Stimulated activated CD8-positive, alpha-beta memory T cell treated with anti-CD3 and anti-CD28 coated beads, Interleukin-4, amount 100 ng/mL, for 48 hours (primary cell): ENCODE measurements around the gene PDSS2.
"Not testable (repeated sequence)": the region's sequence is repeated elsewhere in the genome, so short reads cannot be mapped to it uniquely, and the experiment has no call there.

Source experiments
- DNase-seq: peaks from one replicate; pipeline ENCODE4 v3.0.0-alpha.2; 2020

The PDSS2 gene

DNA sequence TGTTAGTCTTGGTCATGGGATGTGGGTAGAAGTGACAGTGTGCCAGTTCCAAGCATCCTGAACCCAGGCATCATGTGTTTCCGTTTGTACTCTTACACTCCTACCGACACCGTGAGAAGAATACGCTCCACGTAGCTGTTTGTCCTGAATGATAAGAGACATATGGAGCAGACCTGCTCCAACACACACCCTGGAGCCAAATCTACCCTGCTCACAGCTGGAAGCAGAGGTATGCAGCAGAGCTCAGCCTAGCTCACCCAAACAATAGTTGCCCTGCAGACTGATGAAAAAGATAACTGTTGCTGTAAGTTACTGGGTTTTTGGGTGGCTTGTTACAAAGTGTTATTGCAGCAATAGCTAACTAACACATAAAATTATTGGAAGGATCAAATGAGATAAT, 14.3 kb upstream of the PDSS2 start:
- DNase-seq: no peak

DNA sequence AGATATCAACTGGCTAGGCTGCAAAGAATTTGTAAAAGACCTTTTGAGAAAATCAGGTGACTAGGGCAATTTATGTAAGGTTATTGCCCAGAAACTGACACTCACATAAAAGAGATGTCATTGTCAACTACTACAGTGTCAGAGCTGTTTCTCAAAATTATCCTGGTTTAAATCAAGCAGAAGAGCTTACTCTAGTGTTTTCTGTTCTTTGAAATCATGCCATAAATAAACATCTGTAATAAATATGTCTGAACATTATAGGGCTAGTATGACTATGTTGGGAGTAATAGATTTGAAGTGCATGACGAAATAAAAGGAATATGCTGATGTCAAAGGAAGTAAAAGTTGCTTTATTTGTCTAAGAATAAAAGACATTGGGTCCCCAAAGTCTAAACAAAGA, 11.0 kb upstream of the PDSS2 start:
- no peak for DNase-seq

DNA sequence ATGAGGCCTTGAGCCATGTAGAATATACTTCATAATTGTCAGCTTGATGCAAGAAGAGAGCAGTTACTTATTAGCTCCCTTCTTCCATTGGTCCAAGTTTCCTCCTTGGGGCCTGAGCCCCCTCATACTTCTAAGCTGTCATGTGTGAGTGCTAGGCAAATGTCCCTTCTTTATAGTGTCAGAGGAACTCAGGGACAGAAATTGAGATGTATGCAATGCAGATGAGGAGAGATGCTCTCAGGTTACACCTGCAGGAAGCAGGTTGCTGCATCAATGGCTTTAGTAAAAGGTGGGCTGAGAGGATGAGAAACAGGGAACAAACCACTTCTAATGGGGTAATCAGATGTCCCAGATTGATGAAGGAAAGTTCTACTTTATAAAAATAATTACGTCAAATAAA, 6.7 kb upstream of the PDSS2 start:
- DNase-seq: no peak

DNA sequence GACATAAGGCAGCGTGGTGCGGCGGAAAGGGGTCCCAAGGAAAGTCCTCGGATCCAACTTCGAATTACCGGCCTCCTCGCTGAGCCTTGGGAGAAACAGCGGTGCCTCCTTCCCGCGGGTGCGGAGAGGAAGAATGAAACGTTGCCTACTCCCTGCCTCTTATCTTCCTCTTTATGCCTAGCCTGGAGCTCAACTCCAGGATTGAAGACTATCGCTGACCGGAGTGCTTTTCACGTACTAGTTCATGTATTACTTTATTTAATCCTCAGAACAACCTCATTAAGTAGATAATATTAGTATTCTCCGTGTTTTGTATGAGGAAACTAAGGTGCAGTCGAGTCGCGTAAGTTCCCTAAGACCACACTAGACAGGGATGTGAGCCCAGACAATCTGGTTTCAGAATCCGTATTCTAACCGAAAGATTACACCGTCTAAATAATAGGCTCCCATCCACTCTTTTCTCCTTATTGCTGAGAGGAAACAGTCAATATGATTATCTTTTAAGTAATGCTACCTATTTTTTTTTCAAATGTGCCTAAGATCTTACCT, 793 bp upstream of the PDSS2 start:
- no peak for DNase-seq

DNA sequence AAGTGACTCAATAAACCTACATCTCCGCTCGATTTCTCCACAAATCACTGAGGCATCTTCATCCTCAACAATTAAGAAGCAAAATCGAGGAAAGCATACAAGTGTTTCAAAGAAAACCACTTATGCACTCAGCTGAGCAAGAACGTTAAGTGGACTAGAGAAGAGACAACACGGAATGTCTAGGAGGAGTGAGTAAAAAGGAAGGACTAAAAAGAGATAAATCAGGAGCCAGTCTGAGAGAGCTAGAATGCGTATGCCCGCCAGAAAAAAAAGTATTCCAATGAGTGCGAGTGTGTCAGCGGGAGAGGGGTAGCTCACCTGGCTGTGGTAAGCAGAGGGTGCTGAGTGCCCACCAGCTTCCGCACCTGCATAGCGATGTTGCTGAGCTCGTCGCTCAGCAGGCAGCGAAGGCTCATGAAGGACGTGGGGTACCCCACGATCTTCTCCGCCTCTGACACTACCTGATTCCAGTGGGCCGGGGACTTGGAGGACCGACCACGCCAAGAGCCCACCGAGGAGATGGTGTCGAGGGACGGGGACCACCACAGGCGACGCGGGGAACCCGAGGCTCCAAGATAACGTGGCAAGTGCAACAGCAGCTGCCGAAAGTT, 587 bp downstream of the PDSS2 start:
- DNase-seq: no peak

DNA sequence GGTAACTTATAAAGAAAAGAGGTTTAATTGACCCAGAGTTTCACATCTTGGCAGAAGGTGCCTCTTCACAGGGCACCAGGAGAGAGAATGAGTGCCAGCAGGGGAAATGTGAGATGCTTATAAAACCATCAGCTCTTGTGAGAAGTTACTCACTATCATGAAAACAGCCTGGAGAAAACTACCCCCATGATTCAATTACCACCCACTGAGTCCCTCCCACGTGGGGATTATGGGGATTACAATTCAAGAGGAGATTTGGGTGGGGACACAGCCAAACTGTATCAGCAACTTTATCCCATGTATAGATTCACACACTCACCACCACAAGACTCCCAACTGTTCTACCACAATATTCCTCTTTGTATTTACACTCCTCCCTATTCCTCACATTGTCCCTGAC, 10.6 kb downstream of the PDSS2 start:
- no peak for DNase-seq

DNA sequence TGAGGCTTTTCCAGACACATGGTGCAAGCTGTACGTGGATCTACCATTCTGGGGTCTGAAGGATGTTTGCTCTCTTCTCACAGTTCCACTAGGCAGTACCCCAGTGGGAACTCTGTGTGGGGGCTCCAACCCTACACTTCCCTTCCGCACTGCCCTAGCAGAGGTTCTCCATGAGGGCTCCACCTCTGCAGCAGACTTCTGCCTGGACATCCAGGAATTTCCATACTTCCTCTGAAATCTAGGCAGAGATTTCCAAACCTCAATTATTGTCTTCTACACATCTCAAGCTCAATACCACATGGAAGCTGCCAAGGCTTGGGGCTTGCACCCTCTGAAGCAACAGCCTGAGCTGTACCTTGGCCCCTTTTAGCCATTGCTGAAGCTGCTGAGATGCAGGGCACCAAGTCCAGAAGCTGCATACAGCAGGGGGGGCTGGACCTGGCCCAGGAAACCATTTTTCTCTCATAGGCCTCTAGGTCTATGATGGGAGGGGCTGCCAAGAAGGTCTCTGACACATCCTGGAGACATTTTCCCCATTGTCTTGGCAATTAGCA, 11.6 kb downstream of the PDSS2 start:
- DNase-seq: no peak

DNA sequence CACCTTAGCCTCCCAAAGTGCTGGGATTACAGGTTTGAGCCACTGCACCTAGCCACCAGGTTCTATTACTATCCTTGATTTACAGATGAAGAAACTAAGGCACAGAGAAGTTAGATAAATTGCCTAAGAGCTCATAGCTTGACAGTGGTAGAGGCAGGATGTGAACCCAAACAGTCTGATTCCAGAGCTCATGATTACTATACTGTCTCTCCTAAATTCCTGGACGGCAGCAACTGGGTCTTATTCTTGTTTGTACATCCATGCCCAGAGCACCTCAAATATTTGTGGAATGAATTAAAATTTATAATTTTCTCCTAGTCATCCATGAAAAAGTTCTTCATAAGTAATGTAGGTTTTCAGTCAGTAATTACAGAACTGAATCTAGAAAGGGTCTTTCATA, 15.1 kb downstream of the PDSS2 start:
- no peak for DNase-seq

DNA sequence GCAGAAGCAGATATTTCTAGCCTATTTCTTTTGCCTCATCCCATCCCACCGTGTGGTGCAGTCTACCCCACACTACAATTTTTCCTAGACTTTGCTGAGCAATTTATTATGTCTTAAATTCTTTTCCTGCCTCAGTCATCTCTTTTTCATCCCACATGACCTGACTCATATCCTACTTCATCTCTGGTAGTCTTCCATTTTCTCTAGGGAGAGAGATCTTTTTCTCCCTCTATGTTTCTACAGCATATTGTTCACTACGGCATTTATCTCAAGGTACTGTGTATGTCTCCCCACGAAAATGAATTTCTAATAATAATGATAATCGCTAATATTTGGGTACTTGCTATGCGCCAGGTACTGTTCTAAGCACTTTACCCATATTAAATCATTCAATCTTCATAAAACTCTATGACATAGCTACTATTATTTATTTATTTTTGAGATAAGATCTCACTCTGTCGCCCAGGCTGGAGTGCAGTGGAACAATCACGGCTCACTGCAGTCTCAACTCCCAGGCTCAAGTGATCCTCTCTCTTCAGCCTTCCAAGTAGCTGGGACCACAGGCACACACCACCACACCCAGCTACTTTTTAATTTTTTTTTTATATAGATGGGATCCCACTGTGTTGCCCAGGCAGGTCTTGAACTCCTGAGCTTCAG, 15.6 kb downstream of the PDSS2 start:
- no peak for DNase-seq

DNA sequence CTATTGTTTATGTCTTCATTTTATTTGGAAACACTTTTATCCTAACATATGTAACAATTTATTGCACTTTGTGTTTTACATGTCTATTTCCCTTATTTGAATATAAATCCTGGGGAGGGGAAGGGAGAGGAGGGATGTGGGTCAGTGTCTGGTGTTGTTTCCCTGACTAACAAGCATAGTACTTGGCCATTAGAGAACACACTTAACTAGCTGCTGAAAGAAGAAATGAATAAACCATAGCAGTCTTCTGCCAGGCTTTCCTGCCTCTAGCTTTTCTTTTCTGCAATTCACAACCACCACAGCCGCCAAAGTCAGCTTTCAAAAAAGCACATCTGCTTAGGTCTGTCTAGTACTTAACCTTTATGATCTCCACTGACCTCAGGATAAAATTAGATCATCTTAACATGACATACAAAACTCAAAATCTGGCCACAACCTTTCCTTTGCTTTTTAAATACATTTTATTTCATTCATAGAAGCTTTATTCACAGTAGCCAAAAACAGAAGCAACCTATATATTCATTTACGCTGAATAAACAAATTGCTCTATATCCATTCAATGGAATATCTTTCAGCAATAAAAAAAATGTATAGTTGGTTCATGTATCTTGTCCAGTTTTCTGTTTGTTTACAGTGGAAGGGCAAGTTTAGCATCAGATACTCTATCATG, 16.3 kb downstream of the PDSS2 start:
- no peak for DNase-seq

DNA sequence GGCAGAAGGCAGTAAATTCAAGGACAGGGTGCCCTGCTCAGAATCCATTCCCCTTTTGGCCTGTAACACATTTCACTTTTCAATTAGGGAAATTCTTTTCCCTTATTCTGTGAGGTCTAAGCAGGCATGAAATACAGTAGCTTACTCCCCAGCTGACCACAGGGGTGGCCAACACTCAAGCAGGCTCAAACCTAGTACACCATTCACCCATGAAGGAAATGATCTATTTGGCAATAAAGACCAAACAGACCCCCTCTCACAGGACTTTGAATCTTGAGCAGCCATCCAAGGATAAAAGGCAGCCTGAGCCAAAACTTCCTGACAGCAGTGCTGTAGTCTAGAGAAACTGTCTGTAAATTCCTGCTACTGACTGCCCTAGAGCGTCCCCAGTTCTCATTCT, 17.7 kb downstream of the PDSS2 start:
- DNase-seq: no peak

DNA sequence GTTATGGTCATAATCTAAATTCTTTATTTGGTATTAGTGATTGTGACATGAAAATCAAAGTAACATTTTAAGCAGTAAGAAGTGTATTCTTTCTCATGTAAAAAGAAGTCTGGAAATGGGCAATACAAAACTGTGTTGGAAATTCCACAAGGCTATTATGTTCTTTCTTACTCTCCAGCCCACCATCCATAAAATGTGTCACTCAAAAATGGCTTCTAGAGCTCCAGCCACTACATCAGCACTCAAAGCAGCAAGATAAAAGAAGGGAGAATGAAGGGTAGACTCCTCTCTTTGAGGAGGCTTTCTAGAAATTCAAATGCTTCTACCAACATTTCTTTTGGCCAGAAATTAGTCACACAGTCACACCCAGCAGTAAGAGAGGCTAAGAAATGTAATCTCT, 18.4 kb downstream of the PDSS2 start:
- DNase-seq: no peak

DNA sequence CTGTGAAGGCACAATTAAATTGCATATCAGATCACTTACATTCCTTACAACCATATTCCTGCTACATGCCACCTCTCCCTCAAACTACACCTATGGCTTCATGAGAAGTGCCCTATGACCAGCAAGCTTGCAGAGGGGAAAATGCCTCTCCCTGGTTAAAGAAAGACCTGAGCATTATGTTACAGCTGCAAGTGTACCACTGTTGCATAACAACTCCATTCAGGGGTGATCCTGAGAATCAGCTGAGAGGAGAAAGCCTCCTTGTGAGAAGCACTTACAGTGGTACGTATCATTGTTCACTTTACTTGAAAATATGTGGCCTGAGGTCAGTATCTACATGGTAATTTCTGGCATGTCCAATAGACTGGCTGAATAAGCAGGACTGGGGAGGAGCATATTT, 20.0 kb downstream of the PDSS2 start:
- no peak for DNase-seq

DNA sequence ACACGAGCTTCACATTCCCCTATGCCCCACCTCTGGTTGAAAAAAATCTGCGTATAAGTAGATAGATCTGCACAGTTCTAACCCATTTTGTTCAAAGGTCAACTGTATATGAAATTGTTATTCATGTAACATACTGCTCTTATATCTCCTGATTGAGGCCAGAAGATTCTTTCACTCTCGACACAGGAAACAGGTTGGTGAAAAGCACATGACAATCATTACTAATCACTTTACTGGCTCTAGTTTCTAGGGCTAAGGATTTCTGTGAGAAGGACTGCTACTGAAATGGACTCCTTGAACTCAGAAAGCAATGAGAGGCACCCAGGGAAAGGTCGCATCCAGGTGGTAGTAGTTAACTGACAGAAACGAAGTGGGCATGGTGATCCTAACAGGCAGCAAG, 21.7 kb downstream of the PDSS2 start:
- DNase-seq: no peak

DNA sequence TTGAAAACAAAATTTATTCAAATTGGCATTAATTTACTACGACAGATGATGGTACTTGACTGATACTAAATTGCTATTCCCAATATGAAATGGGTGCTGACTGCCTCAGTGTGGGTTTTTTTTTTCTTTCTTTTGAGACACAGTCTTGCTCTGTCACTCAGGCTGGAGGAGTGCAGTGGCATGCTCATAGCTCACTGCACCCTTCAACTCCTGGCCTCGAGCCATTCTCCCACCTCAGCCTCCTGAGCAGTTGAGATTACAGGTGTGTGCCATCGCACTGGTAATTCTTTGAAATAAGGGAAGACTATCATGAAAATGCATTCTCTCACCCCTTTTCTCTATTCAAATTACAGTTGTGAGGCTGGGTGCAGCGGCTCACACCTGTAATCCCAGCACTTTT, 22.5 kb downstream of the PDSS2 start:
- no peak for DNase-seq

DNA sequence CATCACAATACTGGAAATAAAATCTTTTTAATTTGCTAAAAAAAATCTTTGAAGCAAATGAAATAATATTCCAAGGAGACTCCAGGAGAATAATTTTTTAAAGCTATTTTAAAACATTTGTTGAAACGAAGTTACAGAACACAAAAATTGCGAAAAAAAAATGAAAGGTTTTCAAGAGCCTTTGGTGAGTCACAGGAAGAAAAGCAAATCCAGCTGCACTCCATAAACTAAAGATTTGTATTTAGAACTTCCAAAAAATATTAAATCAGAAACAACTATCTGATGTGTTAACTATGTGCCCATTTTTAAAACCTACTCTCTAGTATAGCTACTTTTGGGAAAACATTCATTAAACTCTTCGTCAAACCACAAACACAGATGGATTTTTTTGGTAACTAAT, 23.6 kb downstream of the PDSS2 start:
- no peak for DNase-seq

DNA sequence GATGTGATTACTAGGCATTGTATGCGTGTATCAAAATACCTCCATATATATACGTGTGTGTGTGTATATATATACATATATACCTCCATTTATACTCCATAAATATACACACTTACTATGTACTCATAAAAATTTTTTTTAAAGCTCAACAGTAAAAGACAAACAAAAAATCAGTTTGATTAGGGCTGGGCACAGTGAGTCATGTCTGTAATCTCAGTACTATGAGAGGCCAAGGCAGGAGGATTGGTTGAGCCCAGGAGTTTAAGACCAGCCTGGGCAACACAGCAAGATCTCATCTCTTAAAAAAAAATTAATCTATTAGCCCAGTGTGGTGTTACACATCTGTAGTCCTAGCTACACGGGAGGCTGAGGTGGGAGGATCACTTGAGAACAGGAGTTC, 24.6 kb downstream of the PDSS2 start:
- no peak for DNase-seq

DNA sequence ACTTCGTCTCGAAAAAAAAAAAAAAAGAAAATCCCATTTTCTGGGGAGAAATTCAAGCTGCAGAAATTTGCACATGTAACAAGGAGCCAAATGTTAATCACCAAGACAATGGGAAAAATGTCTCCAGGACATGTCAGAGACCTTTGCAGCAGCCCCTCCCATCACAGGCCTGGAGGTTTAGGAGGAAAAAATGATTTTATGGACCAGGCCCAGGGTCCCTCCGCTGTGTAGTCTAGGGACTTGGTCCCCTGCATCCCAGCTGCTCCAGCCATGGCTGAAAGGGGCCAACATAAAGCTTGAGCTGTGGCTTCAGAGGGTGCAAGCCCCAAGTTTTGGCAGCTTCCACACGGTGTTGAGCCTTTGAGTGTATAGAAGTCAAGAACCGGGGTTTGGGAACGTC, 33.4 kb downstream of the PDSS2 start:
- not testable (repeated sequence) for DNase-seq

DNA sequence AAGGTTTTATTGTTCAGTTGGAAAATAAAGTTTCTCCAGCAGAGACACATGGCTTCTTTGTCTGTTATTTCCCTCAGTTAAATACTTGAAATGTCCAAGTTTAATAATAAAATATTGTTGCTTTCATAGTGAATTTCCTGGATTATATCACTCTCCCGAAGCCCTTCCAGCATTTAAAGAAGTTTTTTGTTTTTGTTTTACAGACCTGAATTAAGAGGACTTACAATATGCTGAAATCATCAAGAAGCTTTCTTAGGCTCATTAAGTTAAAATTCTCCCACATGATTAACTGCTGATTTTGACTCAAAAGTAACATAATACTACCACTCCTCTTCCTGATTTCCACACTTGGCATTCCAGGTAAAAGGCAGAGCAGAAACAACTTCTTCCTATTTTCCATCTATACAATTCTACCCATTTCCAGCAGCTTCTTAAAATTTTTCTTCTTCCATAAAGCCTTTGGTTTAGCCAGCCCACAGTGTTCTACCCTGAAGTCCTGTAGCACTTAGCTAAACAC, 35.8 kb downstream of the PDSS2 start:
- no peak for DNase-seq

DNA sequence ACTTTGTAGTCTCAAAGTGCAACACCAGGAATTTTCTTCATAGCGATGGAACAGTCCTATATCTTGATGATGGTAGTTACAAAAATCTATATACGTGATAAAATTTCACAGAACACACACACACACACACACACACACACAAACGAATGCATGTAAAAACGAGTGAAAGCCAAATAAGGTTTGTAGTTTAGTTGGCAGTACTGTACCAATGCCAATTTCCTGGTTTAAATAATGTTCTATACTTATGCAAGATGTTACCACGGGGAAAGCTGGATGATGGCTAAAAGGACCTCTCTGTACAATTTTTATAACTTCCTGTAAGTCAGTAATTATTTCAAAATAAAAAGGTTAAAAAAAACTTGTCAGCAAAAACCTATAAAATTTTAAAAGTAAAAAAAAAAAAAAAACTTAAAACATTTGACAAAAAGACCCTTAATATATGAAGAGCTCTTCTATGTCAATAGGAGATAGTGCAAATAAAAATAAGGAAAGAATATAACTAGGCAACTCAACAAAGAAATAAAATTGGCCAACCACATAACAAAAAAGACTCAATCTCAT, 37.6 kb downstream of the PDSS2 start:
- no peak for DNase-seq

DNA sequence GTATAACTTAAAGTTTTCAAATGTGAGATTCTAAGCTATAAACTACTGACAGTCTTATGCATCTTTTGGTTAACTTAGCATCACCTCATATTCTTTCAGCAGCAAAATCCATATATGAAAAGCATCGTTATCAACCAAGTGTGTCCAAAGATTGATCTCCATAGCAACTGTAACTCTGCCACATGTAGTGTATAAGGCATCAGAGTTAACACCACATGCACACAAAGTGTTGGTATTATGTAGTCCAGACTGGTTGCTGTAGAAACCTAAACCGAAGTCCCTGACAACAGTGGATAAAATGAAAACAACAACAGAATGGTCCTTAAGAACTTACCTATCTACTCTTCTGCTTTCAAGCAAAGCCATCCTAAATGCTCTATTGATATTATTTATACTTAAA, 39.6 kb downstream of the PDSS2 start:
- DNase-seq: no peak

DNA sequence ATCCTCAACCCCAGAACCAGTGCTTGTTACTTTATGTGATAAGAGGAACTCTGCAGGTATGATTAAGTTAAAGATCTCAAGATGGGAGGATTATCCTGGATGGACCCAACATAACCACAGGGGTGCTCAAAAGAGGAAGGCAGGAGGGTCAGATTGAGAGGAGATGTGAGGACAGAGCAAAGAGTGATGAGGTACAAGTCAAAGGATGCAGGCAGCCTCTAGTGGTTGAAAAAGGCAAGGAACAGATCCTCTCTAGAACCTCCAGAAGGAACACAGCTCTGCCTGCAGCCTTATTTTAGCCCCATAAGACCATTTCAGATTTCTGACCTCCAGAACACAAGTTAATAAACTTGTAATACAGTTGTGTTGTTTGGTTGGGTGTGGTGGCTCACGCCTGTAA, 41.2 kb downstream of the PDSS2 start:
- DNase-seq: no peak

DNA sequence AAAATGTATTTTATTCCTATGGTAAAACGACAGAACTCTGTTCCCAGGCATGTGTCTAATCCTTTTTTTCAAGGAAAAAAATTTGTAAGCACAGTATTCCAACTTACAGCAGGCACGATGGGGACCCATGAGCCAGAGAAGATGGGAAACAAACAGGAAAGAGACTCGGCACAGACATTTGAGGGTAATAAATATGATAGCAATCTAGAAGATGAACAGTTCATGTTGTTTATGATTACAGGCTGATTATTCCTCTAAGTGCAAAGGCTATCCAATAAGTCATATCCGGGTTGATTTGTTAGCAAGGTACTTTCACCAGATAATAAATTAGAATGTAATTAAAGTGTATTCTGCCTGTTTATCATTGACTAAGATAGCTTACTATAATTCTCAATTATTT, 43.2 kb downstream of the PDSS2 start:
- no peak for DNase-seq
